ENCODE results near the gene CTU2.
A peak's percentile ranks its signal among the peaks of the same experiment; 100 is the strongest.

The CTU2 gene

GRCh38 chr16:88686439-88687253 is 19.7 kb upstream of the CTU2 start, which contains the start of gene SNAI3:
SNAI3 (minus strand) TSS chr16:88686507; CDS start chr16:88686406, 101 bp downstream.
- peak; percentile 96 to 97 for DNase-seq (ENCODE audit: low read depth in 1 of 2, low spot score in 1 of 2)
- no peak for TF ChIP-seq JUND (IDR thresholded peaks at IDR 0.05; ENCODE audit: low read depth)
- in situ Hi-C loops (cut with HindIII; ENCODE audit: low pct_unique_long_range_greater_than_20kb, low sequenced_read_pairs), result no loop called here

GRCh38 chr16:88687254-88687576 is 19.1 kb upstream of the CTU2 start:
- in situ Hi-C loops (cut with HindIII; ENCODE audit: low pct_unique_long_range_greater_than_20kb, low sequenced_read_pairs), result no loop called here

GRCh38 chr16:88687676-88688012 is 18.7 kb upstream of the CTU2 start:
- in situ Hi-C loops (cut with HindIII; ENCODE audit: low pct_unique_long_range_greater_than_20kb, low sequenced_read_pairs), result no loop called here
- TF ChIP-seq JUND (IDR thresholded peaks at IDR 0.05; ENCODE audit: low read depth), result no peak
- DNase-seq (ENCODE audit: low read depth in 1 of 2, low spot score in 1 of 2), result no peak

More at GRCh38 chr16:88687254-88687576, 19.1 kb upstream of the CTU2 start:
- TF ChIP-seq JUND (IDR thresholded peaks at IDR 0.05; ENCODE audit: low read depth), result no peak
- no peak for DNase-seq (ENCODE audit: low read depth in 1 of 2, low spot score in 1 of 2)

- no peak for TF ChIP-seq JUND (IDR thresholded peaks at IDR 0.05; ENCODE audit: low read depth)
- in situ Hi-C loops (cut with HindIII; ENCODE audit: low pct_unique_long_range_greater_than_20kb, low sequenced_read_pairs), result no loop called here
- no peak for DNase-seq (ENCODE audit: low read depth in 1 of 2, low spot score in 1 of 2)
Measured at GRCh38 chr16:88688013-88688778, 18.1 kb upstream of the CTU2 start.

DNA sequence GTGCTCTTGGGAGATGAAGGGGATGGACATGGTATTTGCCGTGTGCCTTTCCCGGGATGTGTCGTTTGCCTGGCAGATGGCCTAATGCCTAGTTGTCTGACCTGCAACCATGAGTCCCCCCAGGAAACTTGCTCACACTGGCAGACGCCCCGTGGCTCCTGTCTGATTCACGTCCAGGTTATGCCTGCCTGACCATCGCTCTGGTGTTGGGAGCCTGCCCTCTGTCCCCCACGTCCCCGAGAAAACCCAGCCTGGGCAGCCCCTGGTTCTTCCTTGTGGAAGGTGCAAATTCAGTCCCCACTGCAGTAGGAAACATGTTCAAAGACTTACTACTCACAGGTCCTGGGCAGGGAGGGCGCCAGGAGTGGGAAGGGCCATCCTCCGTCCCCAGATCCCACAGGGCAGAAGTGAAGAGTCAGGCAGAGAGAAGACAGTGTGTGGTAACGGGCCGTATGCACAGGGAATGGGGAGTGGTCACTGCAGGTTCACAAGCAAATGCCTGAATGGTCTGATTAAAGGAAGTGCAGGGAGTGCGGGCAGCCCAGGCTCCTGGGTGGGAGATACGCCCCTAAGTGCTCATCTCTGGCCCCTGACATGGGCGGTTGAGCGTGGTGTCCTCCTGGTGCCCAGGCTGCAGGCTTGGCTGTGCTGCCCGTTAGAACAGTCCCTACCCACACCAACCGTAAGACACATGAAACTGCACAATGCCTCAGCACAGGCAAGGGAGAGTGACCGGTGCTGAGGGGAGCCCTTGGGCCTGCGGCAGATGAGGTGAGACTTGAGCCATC is 15.8 kb upstream of the CTU2 start:
- in situ Hi-C loops (cut with HindIII; ENCODE audit: low pct_unique_long_range_greater_than_20kb, low sequenced_read_pairs), result no loop called here
- no peak for DNase-seq (ENCODE audit: low read depth in 1 of 2, low spot score in 1 of 2)
- no peak for TF ChIP-seq JUND (IDR thresholded peaks at IDR 0.05; ENCODE audit: low read depth)

GRCh38 chr16:88691129-88691813 is 15.0 kb upstream of the CTU2 start:
- in situ Hi-C loops (cut with HindIII; ENCODE audit: low pct_unique_long_range_greater_than_20kb, low sequenced_read_pairs), result no loop called here

DNA sequence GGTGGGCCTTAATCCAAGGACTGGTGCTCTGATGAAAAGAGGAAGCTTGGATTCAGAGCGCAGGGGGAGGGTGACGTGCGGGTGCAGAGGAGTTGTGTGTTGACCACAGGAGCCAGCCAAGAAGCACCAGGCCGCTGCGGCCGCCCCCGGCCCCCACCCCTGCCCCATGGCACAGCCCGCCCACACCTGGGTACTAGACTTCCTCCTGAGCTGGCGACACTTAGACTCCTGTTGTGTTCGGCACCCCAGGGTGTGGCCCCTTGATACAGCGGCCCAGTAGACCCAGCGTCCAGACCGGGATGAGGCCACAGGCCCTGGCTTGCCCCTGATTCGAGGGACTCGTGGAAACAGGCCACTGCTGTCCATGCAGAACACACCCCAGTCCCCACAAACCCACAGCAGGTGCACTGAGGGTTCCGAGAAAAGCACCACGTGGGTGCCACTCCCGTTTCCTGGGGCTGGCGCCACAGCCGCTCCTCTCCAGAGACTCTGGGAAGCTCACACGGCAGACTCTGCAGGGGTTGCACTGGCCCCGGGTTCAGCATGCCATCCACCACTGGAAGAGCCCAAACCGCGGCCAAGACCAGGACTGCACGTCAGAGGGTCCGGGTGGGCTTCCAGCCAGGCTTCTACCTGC is 14.3 kb upstream of the CTU2 start:
- no peak for TF ChIP-seq JUND (IDR thresholded peaks at IDR 0.05; ENCODE audit: low read depth)
- no peak for DNase-seq (ENCODE audit: low read depth in 1 of 2, low spot score in 1 of 2)
- in situ Hi-C loops (cut with HindIII; ENCODE audit: low pct_unique_long_range_greater_than_20kb, low sequenced_read_pairs), result no loop called here

More at GRCh38 chr16:88691129-88691813, 15.0 kb upstream of the CTU2 start:
- no peak for TF ChIP-seq JUND (IDR thresholded peaks at IDR 0.05; ENCODE audit: low read depth)
- no peak for DNase-seq (ENCODE audit: low read depth in 1 of 2, low spot score in 1 of 2)

DNA sequence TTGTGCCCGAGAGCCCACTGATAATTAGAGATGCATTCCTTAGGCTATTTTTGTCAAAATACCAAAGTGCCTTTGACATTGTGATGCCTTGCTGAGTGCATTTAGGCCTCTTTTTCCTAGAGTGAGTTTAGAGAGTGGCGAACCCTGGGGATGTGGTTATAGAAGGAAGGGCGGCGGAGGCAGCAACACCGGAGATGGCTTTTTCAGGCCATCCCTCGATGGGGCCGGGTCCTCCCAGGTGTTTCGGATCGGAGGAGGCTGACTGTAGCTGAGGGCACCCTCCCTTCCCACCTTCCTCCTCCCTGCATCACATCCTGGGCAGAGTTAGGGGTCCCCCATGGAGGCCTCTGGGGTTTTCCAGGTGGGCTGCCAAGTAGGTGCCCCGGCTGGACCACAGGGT is 13.4 kb upstream of the CTU2 start:
- in situ Hi-C loops (cut with HindIII; ENCODE audit: low pct_unique_long_range_greater_than_20kb, low sequenced_read_pairs), result no loop called here
- TF ChIP-seq JUND (IDR thresholded peaks at IDR 0.05; ENCODE audit: low read depth), result no peak
- no peak for DNase-seq (ENCODE audit: low read depth in 1 of 2, low spot score in 1 of 2)

DNA sequence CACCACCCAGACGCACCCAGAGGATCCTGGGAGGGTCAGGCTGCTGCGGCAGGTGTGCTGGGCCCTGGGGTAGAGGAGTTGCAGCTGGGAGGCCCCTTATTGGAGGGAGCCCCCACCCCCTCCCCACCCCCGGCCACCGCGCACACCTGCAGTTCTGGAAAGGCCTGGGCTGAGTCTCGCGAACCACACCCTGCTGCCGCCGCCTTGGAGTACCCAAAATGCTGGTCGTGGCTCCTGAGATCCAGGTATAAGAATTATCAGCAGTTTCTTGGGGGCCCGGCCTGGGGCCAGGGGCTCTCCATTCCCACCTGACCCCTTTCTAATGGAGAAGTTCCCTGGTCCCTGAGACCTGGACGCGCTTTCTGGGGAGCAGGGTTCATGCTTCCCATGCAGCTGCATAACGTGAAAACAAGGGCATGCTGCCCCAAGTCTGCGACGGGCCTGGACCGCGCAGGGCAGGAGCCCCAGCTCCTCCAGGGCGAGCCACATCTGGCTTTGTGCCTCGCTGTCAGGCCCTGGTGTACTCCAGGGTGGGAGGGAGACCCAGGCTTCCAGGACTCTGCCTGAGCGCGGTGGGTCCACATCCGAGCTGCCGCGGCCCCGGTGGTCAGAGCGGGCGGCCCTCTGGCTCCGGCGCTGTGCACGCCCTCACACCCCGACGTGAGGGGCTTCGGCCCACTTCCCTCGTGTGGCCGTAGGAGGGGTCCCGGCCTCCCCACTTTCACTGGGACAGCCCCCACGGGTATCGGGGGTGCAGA is 12.7 kb upstream of the CTU2 start:
- in situ Hi-C loops (cut with HindIII; ENCODE audit: low pct_unique_long_range_greater_than_20kb, low sequenced_read_pairs), result no loop called here
- TF ChIP-seq JUND (IDR thresholded peaks at IDR 0.05; ENCODE audit: low read depth), result no peak
- DNase-seq (ENCODE audit: low read depth in 1 of 2, low spot score in 1 of 2), result no peak

DNA sequence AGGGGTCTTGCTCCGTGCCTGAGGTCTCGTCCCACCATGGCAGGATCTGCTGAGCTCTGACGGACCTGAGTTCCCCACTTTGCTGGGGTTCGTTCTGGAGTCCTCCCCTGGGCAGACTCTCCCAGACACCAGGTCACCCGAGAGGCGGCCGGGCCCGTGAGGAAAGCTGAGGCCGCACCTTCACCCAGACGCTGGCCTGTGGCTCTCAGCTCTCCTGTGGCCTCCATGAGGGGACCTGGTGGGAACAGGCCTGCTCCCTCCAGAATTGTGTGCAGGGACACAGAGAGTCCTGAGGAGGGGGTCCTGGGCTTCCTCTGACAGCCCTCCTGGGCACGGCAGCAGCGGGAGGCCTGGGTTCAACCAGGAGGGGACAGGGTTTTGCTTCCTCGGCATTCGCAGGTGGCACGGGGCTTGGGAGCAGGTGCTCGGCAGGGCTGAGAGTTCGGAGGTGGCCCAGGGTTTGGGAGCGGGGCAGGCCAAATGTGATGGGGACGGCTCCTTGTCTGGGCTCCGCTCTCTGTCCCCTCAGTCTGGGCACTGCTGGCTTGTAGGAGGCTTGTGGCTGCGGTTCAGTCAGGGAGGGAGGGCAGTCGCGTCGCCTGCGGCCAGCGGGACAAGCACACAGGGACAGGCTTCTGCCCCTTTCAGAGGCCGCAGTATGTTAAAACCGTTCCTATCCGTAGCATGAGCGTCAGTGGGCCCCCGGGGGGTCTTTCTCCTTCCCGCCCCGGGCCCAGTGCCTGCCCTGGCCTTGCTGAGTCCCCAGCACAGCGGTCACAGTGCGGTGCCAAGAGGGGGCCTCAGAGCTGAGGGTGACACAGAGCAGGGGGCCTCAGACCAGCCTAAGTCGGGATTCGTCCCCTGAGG is 11.8 kb upstream of the CTU2 start:
- DNase-seq (ENCODE audit: low read depth in 1 of 2, low spot score in 1 of 2), result no peak
- in situ Hi-C loops (cut with HindIII; ENCODE audit: low pct_unique_long_range_greater_than_20kb, low sequenced_read_pairs), result no loop called here
- TF ChIP-seq JUND (IDR thresholded peaks at IDR 0.05; ENCODE audit: low read depth), result no peak
